Stimulated activated CD8-positive, alpha-beta memory T cell treated with anti-CD3 and anti-CD28 coated beads, Interleukin-4, amount 100 ng/mL, for 48 hours (primary cell): ENCODE data around the gene KDM6B.

Experiments
- DNase-seq: peaks from one replicate; pipeline ENCODE4 v3.0.0-alpha.2; 2020

Gene KDM6B

DNA sequence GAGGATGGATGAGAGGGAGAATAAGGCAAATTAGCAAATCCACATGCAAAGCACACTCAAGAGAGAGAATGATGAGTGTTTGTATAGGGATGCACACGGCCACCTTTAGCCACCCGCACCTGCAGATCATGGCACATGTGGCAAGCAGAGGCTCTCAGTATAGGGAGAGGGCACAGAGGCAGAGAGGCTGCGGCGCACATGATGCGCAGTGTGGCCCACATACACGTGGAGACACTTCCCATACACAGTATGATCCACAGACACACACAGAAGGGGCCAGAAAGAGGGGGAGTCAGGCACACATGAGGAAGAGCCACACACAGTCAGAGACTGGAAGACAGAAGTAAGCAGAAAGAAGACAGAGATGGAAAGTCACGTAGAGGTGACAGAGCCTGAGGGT, 48.1 kb downstream of the KDM6B start:
- DNase-seq, result no peak

- DNase-seq, result no peak
Observed at GRCh38 chr17:7882629-7883028, 48.6 kb downstream of the KDM6B start.
